Kasumi-1 (cell line): ENCODE data around the gene LSM14A.
A peak's percentile ranks its signal among the peaks of the same experiment; 100 is the strongest.
"Not testable (repeated sequence)": the region's sequence is repeated elsewhere in the genome, so short reads cannot be mapped to it uniquely, and the experiment has no call there.

ENCODE experiments used
- DNase-seq, 2 experiments: peaks; one replicate each; lab custom pipeline; 2025; lab: John Stamatoyannopoulos, UW

Gene LSM14A

GRCh38 chr19:34158966-34159365 is 13.3 kb upstream of the LSM14A start:
- DNase-seq, result not testable (repeated sequence)

- DNase-seq, result not testable (repeated sequence)
Measured at GRCh38 chr19:34159541-34159940, 12.8 kb upstream of the LSM14A start.

DNA sequence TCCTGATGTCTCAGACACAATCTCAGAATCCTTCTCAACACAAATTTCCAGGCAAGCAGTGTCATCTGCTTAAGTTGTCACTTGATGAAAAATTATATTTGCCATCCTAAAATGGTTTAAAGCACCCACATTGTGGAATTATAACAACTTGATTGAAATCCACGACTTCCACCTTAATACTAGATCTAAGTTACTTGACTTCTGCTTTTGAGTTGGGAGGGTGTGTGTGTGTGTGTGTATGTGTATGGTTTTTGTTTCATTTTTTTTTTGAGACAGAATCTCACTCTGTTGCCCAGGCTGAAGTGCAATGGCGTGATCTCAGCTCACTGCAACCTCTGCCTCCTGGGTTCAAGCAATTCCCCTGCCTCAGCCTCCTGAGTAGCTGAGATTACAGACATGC is 10.4 kb upstream of the LSM14A start:
- peak; percentile 27 to 31 for DNase-seq

- peak; percentile 28 to 39 for DNase-seq
Measured at GRCh38 chr19:34165295-34165738, 7.0 kb upstream of the LSM14A start.

DNA sequence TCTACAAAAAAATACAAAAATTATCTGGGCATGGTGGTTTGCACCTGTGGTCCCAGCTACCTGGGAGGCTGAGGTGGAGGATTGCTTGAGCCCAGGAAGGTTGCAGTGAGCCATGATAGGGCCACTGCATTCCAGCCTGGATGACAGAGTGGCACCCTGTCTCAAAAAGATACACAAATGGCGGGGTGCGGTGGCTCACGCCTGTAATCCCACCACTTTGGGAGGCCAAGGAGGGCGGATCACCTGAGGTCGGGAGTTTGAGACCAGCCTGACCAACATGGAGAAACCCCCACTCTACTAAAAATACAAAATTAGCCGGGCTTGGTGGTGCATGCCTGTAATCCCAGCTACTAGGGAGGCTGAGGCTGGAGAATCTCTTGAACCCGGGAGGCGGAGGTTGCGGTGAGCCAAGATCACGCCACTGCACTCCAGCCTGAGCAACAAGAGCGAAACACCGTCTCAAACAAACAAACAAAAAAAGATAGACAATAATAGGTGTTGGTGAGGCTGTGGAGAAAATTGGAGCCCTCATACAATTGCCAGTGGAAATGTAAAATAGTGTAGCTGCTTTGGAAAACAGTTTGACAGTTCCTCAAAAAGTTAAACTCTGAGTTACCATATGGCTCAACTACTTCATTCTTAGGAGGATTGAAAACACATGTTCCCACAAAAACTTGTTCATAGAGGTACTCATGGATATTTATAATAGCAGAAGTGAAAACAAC is 2.7 kb upstream of the LSM14A start:
- not testable (repeated sequence) for DNase-seq

DNA sequence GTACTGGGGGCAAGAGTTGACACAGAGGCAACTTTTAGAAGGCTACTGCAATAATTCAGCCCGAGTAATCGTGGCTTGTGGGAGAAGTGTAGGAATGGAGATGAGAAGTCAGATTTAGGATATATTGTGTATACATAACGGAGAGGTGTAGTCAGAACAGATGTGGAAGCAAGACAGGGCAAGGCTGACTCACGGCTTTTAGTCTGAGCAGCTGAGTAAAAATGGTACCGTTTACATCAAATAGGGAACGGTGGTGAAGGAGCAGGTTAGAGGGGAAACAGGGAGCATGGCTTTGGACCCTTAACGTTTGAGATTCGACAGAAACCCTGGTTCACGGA is 796 bp upstream of the LSM14A start:
- peak; percentile 48 to 69 for DNase-seq

GRCh38 chr19:34172661-34173192 is 423 bp downstream of the LSM14A start:
- DNase-seq, result peak in 1 of 2 experiments; percentile 35

GRCh38 chr19:34173193-34173956 is 1.1 kb downstream of the LSM14A start:
- DNase-seq, result peak; percentile 33 to 35

DNA sequence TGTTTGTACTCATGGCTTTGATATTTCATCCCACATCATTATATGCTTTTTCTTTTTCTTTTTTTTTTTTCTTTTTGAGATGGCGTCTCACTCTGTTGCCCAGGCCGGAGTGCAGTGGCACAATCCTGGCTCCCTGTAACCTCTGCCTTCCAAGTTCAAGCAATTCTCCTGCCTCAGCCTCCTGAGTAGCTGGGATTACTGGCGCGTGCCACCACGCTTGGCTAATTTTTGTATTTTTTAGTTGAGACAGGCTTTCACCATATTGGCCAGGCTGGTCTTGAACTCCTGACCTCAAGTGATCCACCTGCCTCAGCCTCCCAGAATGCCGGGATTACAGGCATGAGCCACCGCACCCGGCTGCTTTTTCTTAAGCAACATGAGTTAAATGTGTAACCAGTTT is 2.9 kb downstream of the LSM14A start:
- not testable (repeated sequence) for DNase-seq

DNA sequence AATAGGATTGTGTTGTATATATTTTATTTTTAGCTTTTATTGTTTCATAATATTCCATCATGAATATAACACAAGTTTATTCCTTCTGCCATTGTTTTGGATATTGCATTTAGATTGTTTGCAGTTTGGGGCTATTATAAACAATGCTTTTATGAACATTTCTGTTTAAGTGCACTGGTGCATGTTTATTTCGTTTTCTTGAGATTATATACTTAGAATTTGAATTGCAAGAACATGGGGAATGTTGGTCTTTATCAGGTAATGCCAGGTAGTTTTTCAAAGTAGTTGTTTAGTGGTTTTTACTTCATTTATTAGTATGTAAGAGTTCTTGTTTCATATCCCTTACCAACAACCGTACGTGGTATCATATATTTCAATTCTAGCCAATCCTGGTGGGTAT is 4.3 kb downstream of the LSM14A start:
- DNase-seq, result no peak

DNA sequence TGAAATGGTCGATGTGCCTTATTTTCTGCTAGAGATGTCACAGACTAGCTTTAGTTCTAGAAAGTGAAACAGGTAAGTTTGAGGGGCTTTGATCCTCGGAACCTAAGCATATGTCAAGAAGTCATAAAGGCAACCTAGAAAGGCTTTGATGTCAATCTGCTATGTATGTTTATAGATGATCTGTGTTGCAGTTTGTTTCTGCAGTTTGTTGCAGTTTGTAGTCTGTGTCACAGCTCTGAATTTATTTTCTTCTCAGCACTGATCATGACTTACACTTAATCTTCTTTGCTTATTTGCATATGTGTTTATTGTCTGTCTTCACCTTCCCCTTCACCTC is 5.9 kb downstream of the LSM14A start:
- DNase-seq, result no peak

DNA sequence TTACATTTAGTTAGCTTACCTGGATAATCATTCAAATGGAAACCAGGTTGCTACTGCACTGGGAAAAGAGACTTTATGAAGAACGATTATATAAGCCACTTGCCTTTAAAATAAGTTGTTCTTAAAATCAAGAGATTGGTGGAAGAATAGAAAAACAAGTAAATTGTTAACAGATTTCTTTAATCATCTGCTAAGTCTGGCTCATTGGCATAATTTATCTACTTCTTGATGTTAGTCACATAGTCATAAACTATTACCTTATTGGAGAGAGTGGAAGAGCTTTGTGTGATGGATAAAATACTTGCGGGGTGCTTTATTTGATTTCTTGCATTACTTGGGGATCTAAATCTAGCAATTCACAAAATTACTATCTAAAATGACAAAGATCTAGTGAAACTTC is 6.8 kb downstream of the LSM14A start:
- no peak for DNase-seq

GRCh38 chr19:34180273-34180672 is 8.0 kb downstream of the LSM14A start:
- peak in 1 of 2 experiments; percentile 9 for DNase-seq

DNA sequence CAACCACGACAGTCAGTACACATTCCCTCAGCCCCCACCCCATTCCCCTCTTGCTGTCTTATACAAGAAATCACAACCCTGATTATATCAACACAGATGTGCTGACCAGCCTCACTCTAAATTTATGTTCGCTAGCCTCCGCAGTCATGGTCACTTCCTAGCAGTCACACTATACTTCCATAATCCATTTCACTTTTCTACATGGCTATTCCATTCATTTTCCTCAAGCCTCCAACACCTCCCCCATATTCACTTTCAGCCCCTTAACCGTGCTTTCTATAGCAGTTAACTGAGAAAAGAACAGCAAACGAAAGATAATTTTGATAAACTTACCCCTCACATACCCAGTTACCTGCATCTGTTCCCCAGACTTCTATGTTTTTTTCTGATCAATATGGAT is 8.4 kb downstream of the LSM14A start:
- DNase-seq, result no peak

DNA sequence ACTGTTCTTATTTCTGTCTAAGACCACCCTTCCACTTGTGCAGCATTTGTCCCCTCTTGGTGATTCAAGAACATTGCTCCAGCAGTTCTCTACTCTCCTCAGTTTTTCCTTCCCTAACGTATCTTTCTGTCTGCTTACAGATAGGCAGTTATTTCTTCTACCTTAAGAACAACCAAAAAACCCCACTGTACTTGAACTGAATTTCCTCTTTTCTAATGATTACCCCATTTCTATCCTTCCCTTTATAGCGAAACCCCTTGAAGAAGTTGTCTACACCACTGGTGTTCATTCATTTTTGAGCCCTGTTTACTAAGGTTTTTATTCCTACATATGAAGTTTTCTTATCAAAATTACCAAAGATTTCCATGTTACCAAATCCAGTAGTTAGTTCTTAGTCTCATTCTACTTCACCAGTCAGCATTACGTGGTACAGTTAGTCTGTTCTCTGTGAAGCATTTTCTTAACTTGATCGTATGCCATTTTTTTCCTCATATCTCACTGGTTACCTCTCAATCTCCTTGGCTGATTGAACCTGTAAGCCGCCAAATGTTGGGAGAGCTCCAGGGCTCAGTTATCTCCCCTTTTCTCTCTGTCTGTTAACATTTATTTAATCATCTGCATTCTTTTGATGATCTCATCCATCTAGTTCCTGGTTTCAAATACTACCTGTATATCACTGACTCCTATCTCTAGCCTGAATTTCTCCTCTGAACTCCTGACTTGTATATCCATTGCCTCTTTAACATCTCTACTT is 9.0 kb downstream of the LSM14A start:
- DNase-seq, result peak; percentile 9 to 47

DNA sequence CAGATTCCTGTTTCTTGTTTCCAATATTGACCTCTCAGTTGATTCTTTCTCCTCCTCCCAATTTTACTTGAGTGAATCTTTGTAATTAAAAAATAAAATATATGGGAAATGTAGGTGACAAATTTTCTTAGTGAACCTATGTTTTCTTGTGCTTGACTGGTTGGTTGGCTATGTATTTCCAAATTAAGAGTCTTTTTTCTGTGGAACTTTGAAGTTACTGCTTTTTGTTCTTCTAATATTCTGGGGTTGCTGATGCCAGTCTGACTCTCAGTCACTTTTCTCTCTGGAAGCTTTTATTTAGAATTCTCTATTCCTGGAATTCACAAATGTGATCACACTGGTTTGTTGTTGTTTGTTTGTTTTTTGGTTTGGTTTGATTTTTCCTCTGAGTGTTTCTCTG is 9.8 kb downstream of the LSM14A start:
- DNase-seq, result no peak

- peak; percentile 36 to 56 for DNase-seq
Measured at GRCh38 chr19:34184880-34185491, 12.7 kb downstream of the LSM14A start.

GRCh38 chr19:34186205-34186604 is 13.9 kb downstream of the LSM14A start:
- DNase-seq, result no peak

DNA sequence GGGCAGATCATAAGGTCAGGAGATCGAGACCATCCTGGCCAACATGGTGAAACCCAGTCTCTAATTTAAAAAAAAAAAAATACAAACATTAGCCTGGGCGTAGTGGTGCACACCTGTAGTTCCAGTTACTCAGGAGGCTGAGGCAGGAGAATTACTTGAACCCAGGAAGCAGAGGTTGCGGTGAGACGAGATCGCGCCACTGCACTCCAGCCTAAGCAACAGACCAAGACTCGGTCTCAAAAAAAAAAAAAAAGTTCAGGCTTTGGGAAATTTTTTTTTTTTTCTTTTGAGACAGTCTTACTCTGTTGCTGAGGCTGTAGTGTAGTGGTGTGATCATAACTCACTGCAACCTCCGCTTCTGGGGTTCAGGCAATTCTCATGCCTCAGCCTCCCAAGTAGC is 14.7 kb downstream of the LSM14A start:
- no peak for DNase-seq

DNA sequence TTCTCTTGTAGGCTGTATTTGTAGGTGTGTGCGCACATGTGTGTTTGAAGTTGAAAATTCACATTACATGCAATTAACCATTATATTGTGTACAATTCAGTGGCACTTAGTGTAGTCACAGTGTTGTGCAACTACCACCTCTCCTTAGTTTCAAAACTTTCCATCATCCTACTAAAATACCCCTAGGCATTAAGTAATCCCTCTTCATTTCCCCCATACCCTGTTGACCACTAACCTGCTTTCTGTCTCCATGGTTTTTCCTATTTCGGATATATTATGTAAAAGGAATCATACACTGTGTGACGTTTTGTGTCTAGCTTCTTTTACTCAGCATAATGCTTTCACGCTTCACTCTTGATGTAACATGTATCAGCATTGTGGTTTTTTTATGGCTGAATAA is 16.1 kb downstream of the LSM14A start:
- DNase-seq, result no peak

DNA sequence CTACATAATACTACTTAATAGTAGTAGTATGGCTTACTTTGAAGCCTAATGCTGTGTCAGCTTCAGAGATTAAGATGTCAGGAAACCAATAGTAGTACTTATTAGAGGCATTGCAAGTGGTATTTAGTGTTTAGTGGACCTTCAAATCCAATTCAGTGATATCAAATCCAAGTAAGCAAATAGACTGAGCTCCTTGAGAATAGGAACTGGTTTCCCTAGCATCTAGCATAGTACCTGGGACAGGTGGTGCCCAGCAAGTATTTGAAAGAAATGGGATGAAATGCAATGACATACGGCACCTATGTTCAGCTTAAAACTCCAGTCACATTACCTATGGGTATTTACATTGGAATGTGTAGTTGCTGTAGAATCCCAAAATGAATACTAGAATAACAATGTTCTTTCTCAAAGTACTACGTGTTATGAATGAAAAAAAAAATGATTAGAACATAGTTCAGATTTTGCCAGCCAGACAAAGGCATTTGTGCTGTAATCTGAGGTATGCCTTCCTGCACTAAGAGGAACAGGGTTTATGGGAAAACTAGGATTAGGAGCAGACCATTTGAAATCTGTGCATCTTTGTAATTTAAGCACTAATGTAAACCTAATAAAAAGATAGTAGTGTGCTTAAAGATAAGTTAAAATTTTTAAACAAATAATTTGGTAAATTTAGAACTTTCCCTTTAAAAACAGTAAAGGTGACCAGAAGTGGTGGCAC is 17.1 kb downstream of the LSM14A start:
- no peak for DNase-seq
